Measurements from ENCODE around the gene IKZF3.

The IKZF3 gene

DNA sequence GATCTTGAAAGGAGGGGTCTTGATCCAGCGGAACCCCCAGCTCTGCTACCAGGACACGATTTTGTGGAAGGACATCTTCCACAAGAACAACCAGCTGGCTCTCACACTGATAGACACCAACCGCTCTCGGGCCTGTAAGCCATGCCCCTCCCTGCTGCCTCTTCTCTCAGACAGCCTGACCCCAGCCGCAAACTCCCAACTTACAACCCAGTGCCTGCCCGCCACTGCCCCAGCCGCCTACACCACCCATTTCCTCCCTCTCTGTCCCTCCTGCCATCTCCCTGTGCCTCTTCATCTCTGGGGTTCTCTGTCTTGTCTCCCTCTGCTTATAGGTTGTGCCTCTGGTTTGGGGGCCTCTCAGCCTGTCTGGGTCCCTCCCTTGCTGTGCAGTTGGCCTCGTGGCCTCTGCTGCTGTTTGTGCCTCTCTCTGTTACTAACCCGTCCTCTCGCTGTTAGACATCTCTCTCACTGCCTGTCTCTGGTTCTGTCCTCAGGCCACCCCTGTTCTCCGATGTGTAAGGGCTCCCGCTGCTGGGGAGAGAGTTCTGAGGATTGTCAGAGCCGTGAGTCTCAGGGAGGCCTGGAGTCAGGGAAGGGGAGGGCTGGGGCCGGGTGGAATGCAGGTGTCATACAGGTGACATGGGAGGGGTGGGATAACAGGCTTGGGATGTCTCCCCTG lies 154.7 kb downstream of the IKZF3 start:
- no peak overlapping the region for H3K4me3 ChIP-seq (replicated peaks in 1 of 2; ENCODE audit: low read depth in 2 of 2, low read length in 2 of 2)
- TF ChIP-seq, protein P1, sequence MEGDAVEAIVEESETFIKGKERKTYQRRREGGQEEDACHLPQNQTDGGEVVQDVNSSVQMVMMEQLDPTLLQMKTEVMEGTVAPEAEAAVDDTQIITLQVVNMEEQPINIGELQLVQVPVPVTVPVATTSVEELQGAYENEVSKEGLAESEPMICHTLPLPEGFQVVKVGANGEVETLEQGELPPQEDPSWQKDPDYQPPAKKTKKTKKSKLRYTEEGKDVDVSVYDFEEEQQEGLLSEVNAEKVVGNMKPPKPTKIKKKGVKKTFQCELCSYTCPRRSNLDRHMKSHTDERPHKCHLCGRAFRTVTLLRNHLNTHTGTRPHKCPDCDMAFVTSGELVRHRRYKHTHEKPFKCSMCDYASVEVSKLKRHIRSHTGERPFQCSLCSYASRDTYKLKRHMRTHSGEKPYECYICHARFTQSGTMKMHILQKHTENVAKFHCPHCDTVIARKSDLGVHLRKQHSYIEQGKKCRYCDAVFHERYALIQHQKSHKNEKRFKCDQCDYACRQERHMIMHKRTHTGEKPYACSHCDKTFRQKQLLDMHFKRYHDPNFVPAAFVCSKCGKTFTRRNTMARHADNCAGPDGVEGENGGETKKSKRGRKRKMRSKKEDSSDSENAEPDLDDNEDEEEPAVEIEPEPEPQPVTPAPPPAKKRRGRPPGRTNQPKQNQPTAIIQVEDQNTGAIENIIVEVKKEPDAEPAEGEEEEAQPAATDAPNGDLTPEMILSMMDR (IDR thresholded peaks at IDR 0.05; ENCODE audit: low read depth, low read length): no peak
- no peak for DNase-seq (ENCODE audit: low read depth in 2 of 2)

Measured in cardiac fibroblast (primary cell).